OCI-LY1 (cell line): ENCODE data around the gene MT1X.

Experiments
- H2AFZ ChIP-seq: fragments of 200-600 bp; sonication (generic), shearing (Covaris generic); 2 replicates; pipeline ENCODE4 v1.6.0; 2014; ENCODE audit warnings: antibody characterized with exemption, mild to moderate bottlenecking, low read length
- H3F3A ChIP-seq: fragments of 200-600 bp; sonication (generic), shearing (Covaris generic); 2 replicates; pipeline ENCODE4 v1.6.0; 2014; ENCODE audit warnings: mild to moderate bottlenecking, antibody characterized with exemption, low read length, moderate library complexity; ENCODE audit not compliant: insufficient read depth
- H3K27ac ChIP-seq: fragments of 200-600 bp; sonication (generic); 2 replicates; pipeline ENCODE4 v1.5.1; 2014; ENCODE audit warnings: low read length, mixed run types, mild to moderate bottlenecking, low read depth; ENCODE audit not compliant: poor library complexity, severe bottlenecking
- H3K27me3 ChIP-seq: fragments of 200-600 bp; sonication (generic); 2 replicates; pipeline ENCODE4 v1.6.0; 2014; ENCODE audit warnings: antibody characterized with exemption, mild to moderate bottlenecking, low read length, moderate library complexity; ENCODE audit not compliant: insufficient read depth
- H3K36me3 ChIP-seq: fragments of 200-600 bp; sonication (generic); 2 replicates; pipeline ENCODE4 v1.6.1; 2014; ENCODE audit warnings: mild to moderate bottlenecking, antibody characterized with exemption, low read length, moderate library complexity, mixed read lengths; ENCODE audit not compliant: insufficient read depth
- H3K4me1 ChIP-seq: fragments of 200-600 bp; sonication (generic); 2 replicates; pipeline ENCODE4 v1.5.1; 2014; ENCODE audit warnings: mild to moderate bottlenecking, low read length, moderate library complexity; ENCODE audit not compliant: insufficient read depth, severe bottlenecking
- H3K4me2 ChIP-seq: fragments of 200-600 bp; sonication (generic), shearing (Covaris generic); 2 replicates; pipeline ENCODE4 v1.6.1; 2014; ENCODE audit warnings: low read length
- H3K4me3 ChIP-seq: fragments of 200-600 bp; sonication (generic); 2 replicates; pipeline ENCODE4 v1.5.1; 2014; ENCODE audit warnings: low read length, low read depth, mild to moderate bottlenecking, mixed read lengths; ENCODE audit not compliant: poor library complexity, severe bottlenecking
- H3K79me2 ChIP-seq: fragments of 200-600 bp; shearing (Covaris generic); 2 replicates; pipeline ENCODE4 v1.6.1; 2016; ENCODE audit warnings: mixed run types, low read length, mixed read lengths; ENCODE audit not compliant: insufficient read depth
- H3K9ac ChIP-seq: fragments of 200-600 bp; sonication (generic), shearing (Covaris generic); 2 replicates; pipeline ENCODE4 v1.6.1; 2014; ENCODE audit warnings: mild to moderate bottlenecking, low read length, mixed read lengths
- H3K9me2 ChIP-seq: fragments of 200-600 bp; sonication (generic), shearing (Covaris generic); 2 replicates; pipeline ENCODE4 v1.6.1; 2014; ENCODE audit warnings: low read depth, mild to moderate bottlenecking, low read length, mixed read lengths
- H3K9me3 ChIP-seq: fragments of 200-600 bp; shearing (Covaris generic); 2 replicates; pipeline ENCODE4 v1.6.1; 2014; ENCODE audit warnings: low read length, mixed read lengths
- H4K20me1 ChIP-seq: fragments of 200-600 bp; sonication (generic), shearing (Covaris generic); 2 replicates; pipeline ENCODE4 v1.6.0; 2016; ENCODE audit warnings: mild to moderate bottlenecking, low read length; ENCODE audit not compliant: insufficient read depth
- CTCF ChIP-seq: fragments of 200-600 bp; sonication (generic), shearing (Covaris generic); IDR thresholded peaks from 2 replicates; pipeline ENCODE4 v1.5.1; 2017; ENCODE audit warnings: mild to moderate bottlenecking, antibody characterized with exemption, low read length, moderate library complexity, mixed read lengths
- EZH2 ChIP-seq: fragments of 200-600 bp; sonication (generic), shearing (Covaris generic); IDR thresholded peaks from 2 replicates; pipeline ENCODE4 v1.8.0; 2017; ENCODE audit warnings: borderline replicate concordance, mixed run types, mild to moderate bottlenecking, antibody characterized with exemption, low read length, moderate library complexity, mixed read lengths

The MT1X gene

DNA sequence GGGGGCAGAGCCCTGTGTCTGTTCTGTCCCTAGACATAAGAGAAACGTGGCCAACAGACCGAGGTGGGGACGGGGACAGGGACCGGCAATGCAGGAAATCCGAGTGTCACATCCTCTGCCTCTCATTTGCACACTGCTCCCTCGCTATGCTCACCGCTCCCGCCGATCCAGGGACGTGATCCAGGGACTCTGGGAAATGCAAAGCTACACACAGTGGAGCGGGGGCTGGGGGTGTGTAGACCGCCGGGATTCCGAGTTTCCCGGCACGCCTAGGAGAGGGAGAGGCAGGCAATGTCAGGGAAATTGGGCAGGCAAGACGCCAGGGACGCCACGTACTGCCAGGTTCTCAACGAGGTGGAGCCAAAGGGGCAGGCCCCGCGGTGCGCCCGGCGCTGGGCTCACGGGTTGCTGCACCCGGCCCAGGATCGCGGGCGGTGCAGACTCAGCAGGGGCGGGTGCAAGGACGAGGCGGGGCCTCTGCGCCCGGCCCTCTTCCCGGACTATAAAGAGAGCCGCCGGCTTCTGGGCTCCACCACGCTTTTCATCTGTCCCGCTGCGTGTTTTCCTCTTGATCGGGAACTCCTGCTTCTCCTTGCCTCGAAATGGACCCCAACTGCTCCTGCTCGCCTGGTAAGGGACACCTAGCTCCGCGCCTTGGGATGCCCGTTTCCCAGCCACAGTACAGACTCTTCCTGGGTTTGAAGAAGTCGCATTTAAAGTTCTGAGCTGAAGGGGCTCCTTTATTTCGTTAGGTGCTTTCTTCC, at the start of gene MT1X:
Gene MT1X, plus strand, starts transcription at position 532 of the 764 bp plus-strand sequence. Its CDS starts 71 bp downstream, at position 603.
- H3K4me3 ChIP-seq, result peak within 1 kb of the TSS; percentile 68
- H2AFZ ChIP-seq, result peak within 1 kb of the TSS; percentile 65
- no peak for TF ChIP-seq EZH2
- TF ChIP-seq CTCF, result no peak
- H3K27me3 ChIP-seq, result no peaks in the 10 kb centered on the region; the same call in 1 of the 2 replicates
- H4K20me1 ChIP-seq, result no peaks in the 10 kb centered on the region
- H3K36me3 ChIP-seq, result no peaks in the 10 kb centered on the region
- H3F3A ChIP-seq, result no peaks in the 10 kb centered on the region
- peak within 1 kb of the TSS; percentile 74 for H3K9ac ChIP-seq
- no peak within 1 kb of the TSS for H3K27ac ChIP-seq
- no peaks in the 10 kb centered on the region for H3K79me2 ChIP-seq
- H3K9me2 ChIP-seq, result no peaks in the 10 kb centered on the region
- H3K4me1 ChIP-seq, result peaks cover 12% of the 10 kb centered on the region
- no peaks in the 10 kb centered on the region for H3K9me3 ChIP-seq
- peak within 1 kb of the TSS; percentile 84 for H3K4me2 ChIP-seq

- no peaks in the 10 kb centered on the region for H3K9me3 ChIP-seq
- H3K4me3 ChIP-seq, result no peak overlapping the region
- no peaks in the 10 kb centered on the region for H3K79me2 ChIP-seq
- H3K9ac ChIP-seq, result no peak overlapping the region
- no peak overlapping the region for H2AFZ ChIP-seq
- no peaks in the 10 kb centered on the region for H3F3A ChIP-seq
- H4K20me1 ChIP-seq, result no peaks in the 10 kb centered on the region
- no peaks in the 10 kb centered on the region for H3K27me3 ChIP-seq
- no peaks in the 10 kb centered on the region for H3K4me1 ChIP-seq
- no peaks in the 10 kb centered on the region for H3K9me2 ChIP-seq
- H3K27ac ChIP-seq, result no peak overlapping the region
- H3K36me3 ChIP-seq, result no peaks in the 10 kb centered on the region
- no peak for TF ChIP-seq CTCF
- TF ChIP-seq EZH2, result no peak
- H3K4me2 ChIP-seq, result no peak overlapping the region
These were observed 49.4 kb upstream of the MT1X start for GRCh38 chr16:56632848-56633365.

GRCh38 chr16:56633535-56633934, 48.7 kb upstream of the MT1X start:
- no peaks in the 10 kb centered on the region for H3K27me3 ChIP-seq

More at GRCh38 chr16:56633535-56633934, 48.7 kb upstream of the MT1X start:
- no peak overlapping the region for H2AFZ ChIP-seq
- no peak overlapping the region for H3K4me3 ChIP-seq
- H3F3A ChIP-seq, result no peaks in the 10 kb centered on the region
- H3K27ac ChIP-seq, result no peak overlapping the region
- no peaks in the 10 kb centered on the region for H3K36me3 ChIP-seq
- no peaks in the 10 kb centered on the region for H3K79me2 ChIP-seq
- no peaks in the 10 kb centered on the region for H4K20me1 ChIP-seq
- H3K4me2 ChIP-seq, result no peak overlapping the region
- no peak overlapping the region for H3K9ac ChIP-seq
- H3K4me1 ChIP-seq, result no peaks in the 10 kb centered on the region
- TF ChIP-seq CTCF (no peak), EZH2 (no peak)
- H3K9me2 ChIP-seq, result no peaks in the 10 kb centered on the region
- H3K9me3 ChIP-seq, result no peaks in the 10 kb centered on the region
